Astrocyte (in vitro differentiated cells and primary cell): ENCODE measurements around the gene TLR1. TPM values are rescaled to one million over a fixed set of nuclear protein-coding genes. Genes with fewer than 3 reads are reported as not detected.

ENCODE experiments used
- DNase-seq: peaks from one replicate; pipeline ENCODE4 v3.0.0-alpha.2; 2010; ENCODE audit warnings: low read depth
- FAIRE-seq: peaks from 2 replicates; lab custom pipeline; 2011; peaks lifted over from hg19 to GRCh38; lab: Jason Lieb, UNC
- H2AFZ ChIP-seq: 2 replicates; pipeline ENCODE4 v1.6.0; 2012; ENCODE audit warnings: low read depth, low read length, inconsistent platforms
- H3K27ac ChIP-seq: 2 replicates; pipeline ENCODE4 v1.5.1; 2011; ENCODE audit warnings: low read depth, low read length, inconsistent platforms
- H3K27me3 ChIP-seq: 2 replicates; pipeline ENCODE4 v1.6.0; 2011; ENCODE audit warnings: low read length, inconsistent platforms; ENCODE audit not compliant: insufficient read depth
- H3K36me3 ChIP-seq: 2 replicates; pipeline ENCODE4 v1.5.1; 2011; ENCODE audit warnings: low read length, inconsistent platforms; ENCODE audit not compliant: insufficient read depth
- H3K4me1 ChIP-seq: 2 replicates; pipeline ENCODE4 v1.5.1; 2011; ENCODE audit warnings: low read length, inconsistent platforms; ENCODE audit not compliant: insufficient read depth
- H3K4me2 ChIP-seq: 2 replicates; pipeline ENCODE4 v1.6.0; 2012; ENCODE audit warnings: low read length, inconsistent platforms
- H3K4me3 ChIP-seq: 2 replicates; pipeline ENCODE4 v1.5.1; 2011; ENCODE audit warnings: low read depth, mild to moderate bottlenecking, low read length, inconsistent platforms; ENCODE audit not compliant: insufficient read depth
- H3K79me2 ChIP-seq: 2 replicates; pipeline ENCODE4 v1.6.0; 2012; ENCODE audit warnings: mild to moderate bottlenecking, low read length, inconsistent platforms; ENCODE audit not compliant: insufficient read depth
- H3K9ac ChIP-seq: 2 replicates; pipeline ENCODE4 v1.6.0; 2012; ENCODE audit warnings: mild to moderate bottlenecking, low read length, inconsistent platforms
- H3K9me3 ChIP-seq: 2 replicates; pipeline ENCODE4 v1.5.1; 2012; ENCODE audit warnings: low read depth, mild to moderate bottlenecking, low read length, inconsistent platforms; ENCODE audit not compliant: insufficient read depth
- H4K20me1 ChIP-seq: 2 replicates; pipeline ENCODE4 v1.6.0; 2012; ENCODE audit warnings: low read length, inconsistent platforms; ENCODE audit not compliant: insufficient read depth
- H3K27ac Mint-ChIP-seq: one replicate; pipeline ENCODE4 v1.8.0; 2021; ENCODE audit warnings: mild to moderate bottlenecking, mixed read lengths; ENCODE audit not compliant: unreplicated experiment
- H3K27me3 Mint-ChIP-seq: one replicate; pipeline ENCODE4 v1.8.0; 2021; ENCODE audit warnings: low read depth, mixed read lengths; ENCODE audit not compliant: unreplicated experiment
- H3K36me3 Mint-ChIP-seq: one replicate; pipeline ENCODE4 v1.8.0; 2021; ENCODE audit warnings: low read depth, mixed read lengths; ENCODE audit not compliant: unreplicated experiment
- H3K4me1 Mint-ChIP-seq: one replicate; pipeline ENCODE4 v1.8.0; 2021; ENCODE audit warnings: low read depth, mixed read lengths; ENCODE audit not compliant: unreplicated experiment
- H3K4me3 Mint-ChIP-seq: one replicate; pipeline ENCODE4 v1.8.0; 2021; ENCODE audit warnings: mild to moderate bottlenecking, moderate library complexity, mixed read lengths; ENCODE audit not compliant: unreplicated experiment
- H3K9me3 Mint-ChIP-seq: one replicate; pipeline ENCODE4 v1.8.0; 2021; ENCODE audit warnings: mild to moderate bottlenecking, mixed read lengths; ENCODE audit not compliant: unreplicated experiment
- CTCF ChIP-seq: IDR thresholded peaks from 2 replicates; pipeline ENCODE4 v1.5.1; 2011; ENCODE audit warnings: low read depth, mild to moderate bottlenecking, inconsistent platforms, low read length, moderate library complexity; ENCODE audit not compliant: insufficient read depth
- EZH2 ChIP-seq: IDR thresholded peaks from 2 replicates; pipeline ENCODE4 v1.6.1; 2012; ENCODE audit warnings: mild to moderate bottlenecking, low read length, inconsistent platforms; ENCODE audit not compliant: insufficient read depth
- total RNA-seq: library from RNA; stranded (reverse); gene quantifications from 2 replicates; pipeline ENCODE4 v1.2.1, GENCODE V29; 2021

Gene TLR1
- total RNA-seq, 1 donor from 2014 or later, result 0.54 TPM

GRCh38 chr4:38822748-38823303 lies 18.2 kb upstream of the TLR1 start:
- no peak for DNase-seq
- H3K36me3 Mint-ChIP-seq, result peaks cover 9% of the 10 kb centered on the region
- no peaks in the 10 kb centered on the region for H3K27me3 ChIP-seq
- peaks cover 12% of the 10 kb centered on the region for H3K4me1 Mint-ChIP-seq
- H3K9ac ChIP-seq, result no peak overlapping the region
- no peaks in the 10 kb centered on the region for H3K4me1 ChIP-seq
- peaks cover 3% of the 10 kb centered on the region for H3K27me3 Mint-ChIP-seq
- no peak overlapping the region for H3K4me3 Mint-ChIP-seq
- no peak for FAIRE-seq
- no peaks in the 10 kb centered on the region for H4K20me1 ChIP-seq
- H3K79me2 ChIP-seq, result no peaks in the 10 kb centered on the region
- TF ChIP-seq CTCF, result no peak
- no peak for TF ChIP-seq EZH2
- H3K27ac Mint-ChIP-seq, result no peak overlapping the region
- H3K4me3 ChIP-seq, result no peak overlapping the region
- no peak overlapping the region for H3K27ac ChIP-seq
- no peaks in the 10 kb centered on the region for H3K9me3 ChIP-seq
- H3K4me2 ChIP-seq, result no peak overlapping the region
- no peak overlapping the region for H2AFZ ChIP-seq
- peaks cover 14% of the 10 kb centered on the region for H3K9me3 Mint-ChIP-seq
- H3K36me3 ChIP-seq, result no peaks in the 10 kb centered on the region

DNA sequence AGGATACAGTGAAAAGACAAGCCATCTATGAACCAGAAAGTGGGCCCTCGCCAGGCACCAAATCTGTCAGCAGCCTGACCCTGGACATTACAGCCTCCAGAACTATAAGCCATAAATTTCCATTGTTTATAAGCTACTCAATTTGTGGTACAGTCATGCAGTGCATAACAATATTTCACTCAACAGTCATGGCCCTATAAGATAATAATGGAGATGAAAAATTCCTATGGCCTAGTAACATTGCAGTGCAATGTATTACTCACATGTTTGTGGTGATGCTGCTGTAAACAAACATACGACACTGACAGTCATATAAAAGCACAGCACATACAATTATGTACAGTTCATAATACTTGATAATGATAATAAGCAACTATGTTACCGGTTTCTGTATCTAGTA lies 17.1 kb upstream of the TLR1 start:
- H3K4me2 ChIP-seq, result no peak overlapping the region
- H3K27ac ChIP-seq, result no peak overlapping the region
- H2AFZ ChIP-seq, result no peak overlapping the region
- no peaks in the 10 kb centered on the region for H3K36me3 ChIP-seq
- Mint-ChIP-seq H3K4me3 (no peak overlapping the region), H3K4me1 (peaks cover 12% of the 10 kb centered on the region), H3K27ac (no peak overlapping the region), H3K9me3 (peaks cover 12% of the 10 kb centered on the region), H3K36me3 (peaks cover 9% of the 10 kb centered on the region), H3K27me3 (peaks cover 3% of the 10 kb centered on the region)
- DNase-seq, result no peak
- H3K9me3 ChIP-seq, result no peaks in the 10 kb centered on the region
- H3K27me3 ChIP-seq, result no peaks in the 10 kb centered on the region
- H3K4me1 ChIP-seq, result no peaks in the 10 kb centered on the region
- no peaks in the 10 kb centered on the region for H3K79me2 ChIP-seq
- TF ChIP-seq CTCF (no peak), EZH2 (no peak)
- no peak overlapping the region for H3K9ac ChIP-seq
- no peaks in the 10 kb centered on the region for H4K20me1 ChIP-seq
- no peak for FAIRE-seq
- no peak overlapping the region for H3K4me3 ChIP-seq

DNA sequence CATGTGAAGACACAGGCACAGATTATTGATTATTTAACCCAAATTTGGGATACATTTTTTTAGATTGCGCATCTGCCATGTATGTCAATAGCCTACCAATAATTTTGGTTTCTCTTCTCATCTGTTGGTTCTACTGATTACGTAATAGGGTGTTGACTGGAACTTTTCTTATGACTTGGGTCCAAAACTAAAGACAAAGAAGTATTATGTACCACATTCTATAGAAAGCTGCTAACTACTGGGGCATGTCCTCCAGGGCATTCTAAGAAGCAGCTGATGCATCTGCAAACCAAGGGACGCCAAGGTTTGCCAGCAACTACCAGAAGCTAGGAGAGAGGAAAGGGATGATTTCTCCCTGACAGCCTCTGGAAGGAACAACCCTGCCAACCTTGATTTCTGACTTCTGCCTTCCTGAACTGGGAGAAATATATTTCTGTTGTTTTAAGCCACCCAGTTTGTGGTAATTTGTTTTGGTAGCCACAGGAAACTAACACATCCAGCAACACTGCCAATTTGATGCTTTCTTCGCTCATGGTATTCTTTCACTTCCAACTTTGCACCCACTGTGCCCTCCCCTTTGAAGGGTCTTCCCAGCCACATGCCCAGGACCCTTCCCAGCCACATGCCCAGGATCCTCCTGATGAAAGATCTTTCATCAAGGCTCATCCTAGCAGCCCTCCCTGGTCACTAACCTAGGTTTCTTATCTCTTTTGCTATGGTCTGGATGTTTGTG lies 15.9 kb upstream of the TLR1 start:
- Histone ChIP-seq H3K27me3 (no peaks in the 10 kb centered on the region), H3K4me2 (no peak overlapping the region), H3K9me3 (no peaks in the 10 kb centered on the region), H3K27ac (no peak overlapping the region), H3K4me1 (no peaks in the 10 kb centered on the region), H4K20me1 (no peaks in the 10 kb centered on the region), H2AFZ (no peak overlapping the region), H3K9ac (no peak overlapping the region), H3K4me3 (no peak overlapping the region), H3K79me2 (no peaks in the 10 kb centered on the region), H3K36me3 (no peaks in the 10 kb centered on the region)
- FAIRE-seq (no peak), DNase-seq (no peak)
- Mint-ChIP-seq H3K27me3 (peaks cover under 1% of the 10 kb centered on the region), H3K4me1 (peaks cover 12% of the 10 kb centered on the region), H3K27ac (no peak overlapping the region), H3K4me3 (no peak overlapping the region), H3K36me3 (peaks cover 9% of the 10 kb centered on the region), H3K9me3 (peaks cover 12% of the 10 kb centered on the region)
- TF ChIP-seq EZH2, result no peak
